HG02852 (cell line): Measurements from ENCODE around the gene PSMA8.
"Not testable (repeated sequence)": the region's sequence is repeated elsewhere in the genome, so short reads cannot be mapped to it uniquely, and the experiment has no call there.

Source experiments
- ATAC-seq: cut with Tn5 transposase; IDR thresholded peaks from one replicate; pipeline ENCODE4 v1.9.1; 2021; ENCODE audit warnings: mild to moderate bottlenecking, moderate library complexity; ENCODE audit not compliant: unreplicated experiment

Gene PSMA8

GRCh38 chr18:26167592-26167991 lies 33.9 kb downstream of the PSMA8 start:
- ATAC-seq = peak; percentile 86

DNA sequence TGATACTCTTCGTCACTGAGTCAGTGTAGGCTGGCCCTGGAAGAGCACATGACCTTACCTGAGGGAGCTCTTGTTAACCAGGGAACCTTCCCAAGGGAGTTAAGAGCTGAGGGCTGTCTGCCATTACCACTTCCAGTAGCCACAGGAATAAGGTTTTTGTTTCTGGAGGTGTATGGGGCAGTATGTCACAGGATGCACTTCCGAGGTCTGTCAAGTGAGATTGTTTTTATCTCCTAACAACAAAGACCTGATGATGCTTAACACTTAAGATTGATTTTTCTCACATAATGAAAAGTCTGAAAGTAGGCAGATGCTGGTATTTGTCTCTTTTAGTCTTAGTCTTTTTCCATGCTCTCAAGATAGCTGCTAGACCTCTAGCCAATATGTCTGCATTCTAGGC lies 41.8 kb downstream of the PSMA8 start:
- no peak for ATAC-seq

- ATAC-seq = no peak
These were observed 42.5 kb downstream of the PSMA8 start for GRCh38 chr18:26176134-26176533.

- peak; percentile 63 for ATAC-seq
These were observed 47.7 kb downstream of the PSMA8 start for GRCh38 chr18:26181343-26181826.

DNA sequence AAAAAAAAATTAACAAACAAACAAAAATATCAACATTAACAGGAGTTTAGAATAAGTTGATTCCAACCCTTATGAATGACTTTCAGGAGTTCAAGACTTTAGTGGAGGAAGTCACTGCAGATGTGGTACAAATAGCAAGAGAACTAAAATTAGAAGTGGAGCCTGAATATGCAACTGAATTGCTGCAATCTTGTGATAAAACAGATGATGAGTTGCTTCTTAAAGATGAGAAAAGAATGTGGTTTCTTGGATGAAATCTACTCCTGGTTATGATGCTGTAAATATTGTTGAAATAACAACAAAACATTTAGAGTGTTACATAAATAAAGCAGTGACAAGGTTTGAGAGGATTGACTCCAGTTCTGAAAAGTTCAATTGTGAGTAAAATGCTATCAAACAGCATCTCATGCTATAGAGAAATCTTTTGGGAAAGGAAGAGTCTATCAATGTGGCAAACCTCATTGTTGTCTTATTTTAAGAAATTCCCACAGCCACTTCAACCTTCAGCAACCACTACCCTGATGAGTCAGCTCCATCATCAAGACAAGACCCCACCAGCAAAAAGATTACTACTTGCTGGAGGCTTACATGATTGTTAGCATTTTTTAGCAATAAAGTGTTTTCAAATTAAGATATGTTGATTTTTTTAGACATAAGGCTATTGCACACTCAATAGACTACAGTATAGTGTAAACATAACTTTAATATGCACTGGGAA lies 49.9 kb downstream of the PSMA8 start:
- ATAC-seq = no peak

DNA sequence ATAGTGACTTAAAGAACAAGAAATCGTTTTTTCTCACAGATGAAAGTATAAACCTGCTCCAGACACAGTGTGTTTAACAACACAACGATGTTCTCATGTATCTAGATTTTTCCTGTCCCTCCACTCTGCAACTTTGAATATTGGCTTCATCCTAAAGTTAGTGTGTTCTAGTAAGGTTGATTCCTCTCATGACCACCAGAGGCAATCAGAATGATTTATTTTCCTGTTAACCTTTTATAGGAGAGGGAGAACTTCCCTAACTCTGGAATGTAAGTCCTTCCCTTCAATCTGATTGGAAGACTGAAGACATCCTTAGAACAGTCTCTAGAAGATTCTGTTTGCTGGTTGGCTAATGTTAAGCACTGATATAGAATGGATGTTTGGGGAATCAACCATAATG lies 51.6 kb downstream of the PSMA8 start:
- ATAC-seq = no peak

DNA sequence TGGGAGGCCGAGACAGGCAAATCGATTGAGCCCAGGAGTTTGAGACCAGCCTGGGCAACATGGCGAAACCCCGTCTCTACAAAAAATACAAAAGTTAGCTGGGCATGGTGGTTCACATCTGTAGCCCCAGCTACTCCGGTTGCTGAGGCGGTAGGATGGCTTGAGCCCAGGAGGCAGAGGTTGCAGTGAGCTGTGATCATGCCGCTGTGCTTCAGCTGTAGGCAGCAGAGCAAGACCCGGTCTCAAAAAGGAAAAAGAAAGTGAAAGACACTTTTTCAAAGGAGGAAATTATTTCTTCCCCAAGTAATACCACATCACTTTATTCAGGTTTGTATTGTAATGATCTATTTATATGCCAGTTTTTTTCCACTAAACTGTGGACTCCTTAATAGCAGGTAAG lies 56.8 kb downstream of the PSMA8 start:
- peak; percentile 87 for ATAC-seq

GRCh38 chr18:26192233-26192632 lies 58.6 kb downstream of the PSMA8 start:
- ATAC-seq = no peak

GRCh38 chr18:26196605-26197004 lies 62.9 kb downstream of the PSMA8 start:
- no peak for ATAC-seq

DNA sequence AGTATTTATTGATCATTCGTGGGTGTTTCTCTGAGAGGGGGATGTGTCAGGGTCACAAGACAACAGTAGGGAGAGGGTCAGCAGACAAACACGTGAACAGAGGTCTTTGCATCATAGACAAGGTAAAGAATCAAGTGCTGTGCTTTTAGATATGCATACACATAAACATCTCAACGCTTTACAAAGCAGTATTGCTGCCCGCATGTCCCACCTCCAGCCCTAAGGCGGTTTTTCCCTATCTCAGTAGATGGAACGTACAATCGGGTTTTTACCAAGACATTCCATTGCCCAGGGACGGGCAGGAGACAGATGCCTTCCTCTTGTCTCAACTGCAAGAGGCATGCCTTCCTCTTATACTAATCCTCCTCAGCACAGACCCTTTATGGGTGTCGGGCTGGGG lies 68.3 kb downstream of the PSMA8 start:
- not testable (repeated sequence) for ATAC-seq

DNA sequence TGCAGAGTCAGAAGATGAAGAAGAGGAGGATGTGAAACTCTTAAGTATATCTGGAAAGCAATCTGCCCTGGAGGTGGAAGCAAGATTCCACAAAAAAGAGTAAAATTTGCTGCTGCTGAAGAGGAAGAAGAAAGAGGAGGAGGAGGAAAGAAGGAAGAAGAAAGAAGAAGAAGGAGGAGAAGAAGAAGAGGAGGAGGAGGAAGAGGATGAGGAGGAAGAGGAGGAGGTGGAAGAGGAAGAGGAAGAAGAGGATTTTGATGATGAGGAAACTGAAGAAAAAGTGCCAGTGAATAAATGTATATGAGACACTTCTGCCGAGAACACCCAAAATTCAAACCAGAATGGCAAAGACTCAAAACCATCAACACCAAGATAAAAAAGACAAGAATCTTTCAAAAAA lies 71.6 kb downstream of the PSMA8 start:
- no peak for ATAC-seq

DNA sequence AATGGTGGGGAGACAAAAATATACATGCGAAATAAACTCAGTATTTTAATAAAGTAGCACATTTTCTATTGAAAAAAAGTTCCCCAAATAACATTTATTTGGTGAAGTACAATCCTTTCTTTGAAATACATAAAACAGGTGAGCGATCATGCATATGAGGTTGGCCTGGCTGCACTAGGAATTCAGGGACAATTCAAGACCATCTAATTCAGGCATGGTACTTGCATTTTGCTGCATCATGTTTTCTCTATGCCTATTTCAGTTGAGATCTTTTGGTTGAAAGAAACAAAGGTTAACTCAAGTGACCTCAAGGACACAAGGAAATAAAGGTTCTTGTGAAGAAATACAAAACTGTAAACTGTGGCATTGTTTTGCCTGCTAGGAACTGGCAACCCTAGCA lies 72.8 kb downstream of the PSMA8 start:
- ATAC-seq = no peak

DNA sequence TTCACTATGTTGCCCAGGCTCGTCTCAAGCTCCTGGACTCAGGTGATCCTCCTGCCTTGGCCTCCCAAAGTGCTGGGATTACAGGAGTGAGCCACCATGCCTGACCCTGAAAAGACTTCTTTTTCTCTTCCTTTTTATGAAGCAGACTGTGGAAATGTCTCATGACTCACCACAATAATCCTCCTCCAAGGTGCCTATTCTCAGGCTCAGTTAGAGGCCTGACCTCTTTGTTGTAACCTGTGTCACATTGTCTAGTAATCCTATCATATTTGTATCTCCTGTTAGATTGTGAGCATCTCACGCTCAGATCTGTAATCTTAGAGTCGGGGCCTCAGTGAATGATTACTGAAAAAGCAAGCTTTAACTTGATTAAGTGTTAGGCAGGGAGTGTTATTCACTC lies 74.3 kb downstream of the PSMA8 start:
- no peak for ATAC-seq

DNA sequence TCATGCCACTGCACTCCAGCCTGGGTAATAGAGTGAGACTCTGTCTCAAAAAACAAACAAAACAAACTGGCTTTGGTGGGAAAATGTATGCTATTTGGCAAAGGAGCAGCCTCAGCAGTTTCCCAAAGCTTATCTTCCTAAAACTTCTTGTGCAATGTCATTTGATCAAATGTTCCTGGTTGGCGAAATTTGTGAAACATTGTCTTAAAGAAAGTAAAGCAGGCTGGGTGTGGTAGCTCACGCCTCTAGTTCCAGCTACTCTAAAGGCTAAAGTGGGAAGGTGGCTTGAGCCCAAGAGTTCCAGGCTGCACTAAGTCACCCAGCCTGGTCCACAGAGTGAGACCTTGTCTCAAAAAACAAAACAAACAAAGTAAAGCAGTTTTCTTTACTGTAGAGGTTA lies 75.3 kb downstream of the PSMA8 start:
- ATAC-seq = no peak

GRCh38 chr18:26210147-26210546 lies 76.5 kb downstream of the PSMA8 start:
- no peak for ATAC-seq

DNA sequence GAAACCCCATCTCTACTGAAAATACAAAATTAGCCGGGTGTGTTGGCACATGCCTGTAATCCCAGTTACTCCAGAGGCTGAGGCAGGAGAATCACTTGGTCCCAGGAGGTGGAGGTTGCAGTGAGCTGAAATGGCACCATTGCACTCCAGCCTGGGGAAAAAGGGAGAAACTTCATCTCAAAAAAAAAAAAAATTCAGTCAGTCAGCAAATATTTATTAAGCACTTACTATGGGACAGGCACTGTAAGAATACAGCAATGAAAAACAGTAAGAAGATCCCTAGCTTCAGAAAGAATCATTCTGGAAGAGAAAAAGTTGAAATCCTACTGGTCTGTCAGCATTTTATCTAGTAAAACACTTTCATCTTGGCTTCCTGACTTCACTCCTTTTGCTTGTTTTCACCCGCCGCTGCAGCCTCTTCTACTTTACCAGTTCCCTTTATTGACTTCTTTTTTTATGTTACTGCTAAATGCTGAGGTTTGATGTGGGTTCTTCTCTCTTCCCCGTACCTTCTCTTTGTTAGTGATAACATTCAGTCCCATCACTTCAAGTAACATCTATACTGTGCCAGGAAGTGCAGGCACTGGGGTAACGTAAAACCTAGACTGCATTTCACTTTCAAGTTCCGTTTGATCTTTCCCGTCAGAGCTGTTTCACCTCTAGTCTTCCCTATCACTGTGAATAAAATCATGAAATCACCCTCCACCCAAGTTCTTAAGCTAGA lies 81.7 kb downstream of the PSMA8 start:
- peak; percentile 95 for ATAC-seq

GRCh38 chr18:26225022-26225693 lies 91.5 kb downstream of the PSMA8 start:
- no peak for ATAC-seq

GRCh38 chr18:26225915-26226228 lies 92.2 kb downstream of the PSMA8 start:
- no peak for ATAC-seq

GRCh38 chr18:26226229-26227050 lies 92.8 kb downstream of the PSMA8 start, which contains the start of gene TAF4B:
TSS of gene TAF4B (plus strand) at chr18:26226445. CDS start at chr18:26226934, 489 bp downstream.
- ATAC-seq = peak; percentile 83

- peak; percentile 6 for ATAC-seq
These were observed 93.5 kb downstream of the PSMA8 start for GRCh38 chr18:26227051-26227670.
